Stimulated activated memory B cell treated with anti-CD40 and anti-IgM and Interleukin-4, amounts not matched to agents 10 μg/mL and 1 μg/mL and 100 μg/mL, for 72 hours (primary cell): ENCODE data around the gene HEXIM2.

Source experiments
- ATAC-seq: fragments of 150-1000 bp; cut with Tn5 transposase; 2 replicates; pipeline ENCODE4 v1.10.0; 2021
- H3K27ac Mint-ChIP-seq: one replicate; pipeline ENCODE4 v1.8.0; 2022; ENCODE audit warnings: mild to moderate bottlenecking, mixed read lengths
- H3K27me3 Mint-ChIP-seq: one replicate; pipeline ENCODE4 v1.8.0; 2022; ENCODE audit warnings: mixed read lengths
- H3K36me3 Mint-ChIP-seq: one replicate; pipeline ENCODE4 v1.8.0; 2022; ENCODE audit warnings: mixed read lengths
- H3K4me1 Mint-ChIP-seq: one replicate; pipeline ENCODE4 v1.8.0; 2022; ENCODE audit warnings: mixed read lengths
- H3K4me3 Mint-ChIP-seq: one replicate; pipeline ENCODE4 v1.8.0; 2022; ENCODE audit warnings: mild to moderate bottlenecking, moderate library complexity, mixed read lengths
- H3K9me3 Mint-ChIP-seq: one replicate; pipeline ENCODE4 v1.8.0; 2022; ENCODE audit warnings: mixed read lengths

Gene HEXIM2, protein sequence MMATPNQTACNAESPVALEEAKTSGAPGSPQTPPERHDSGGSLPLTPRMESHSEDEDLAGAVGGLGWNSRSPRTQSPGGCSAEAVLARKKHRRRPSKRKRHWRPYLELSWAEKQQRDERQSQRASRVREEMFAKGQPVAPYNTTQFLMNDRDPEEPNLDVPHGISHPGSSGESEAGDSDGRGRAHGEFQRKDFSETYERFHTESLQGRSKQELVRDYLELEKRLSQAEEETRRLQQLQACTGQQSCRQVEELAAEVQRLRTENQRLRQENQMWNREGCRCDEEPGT

DNA sequence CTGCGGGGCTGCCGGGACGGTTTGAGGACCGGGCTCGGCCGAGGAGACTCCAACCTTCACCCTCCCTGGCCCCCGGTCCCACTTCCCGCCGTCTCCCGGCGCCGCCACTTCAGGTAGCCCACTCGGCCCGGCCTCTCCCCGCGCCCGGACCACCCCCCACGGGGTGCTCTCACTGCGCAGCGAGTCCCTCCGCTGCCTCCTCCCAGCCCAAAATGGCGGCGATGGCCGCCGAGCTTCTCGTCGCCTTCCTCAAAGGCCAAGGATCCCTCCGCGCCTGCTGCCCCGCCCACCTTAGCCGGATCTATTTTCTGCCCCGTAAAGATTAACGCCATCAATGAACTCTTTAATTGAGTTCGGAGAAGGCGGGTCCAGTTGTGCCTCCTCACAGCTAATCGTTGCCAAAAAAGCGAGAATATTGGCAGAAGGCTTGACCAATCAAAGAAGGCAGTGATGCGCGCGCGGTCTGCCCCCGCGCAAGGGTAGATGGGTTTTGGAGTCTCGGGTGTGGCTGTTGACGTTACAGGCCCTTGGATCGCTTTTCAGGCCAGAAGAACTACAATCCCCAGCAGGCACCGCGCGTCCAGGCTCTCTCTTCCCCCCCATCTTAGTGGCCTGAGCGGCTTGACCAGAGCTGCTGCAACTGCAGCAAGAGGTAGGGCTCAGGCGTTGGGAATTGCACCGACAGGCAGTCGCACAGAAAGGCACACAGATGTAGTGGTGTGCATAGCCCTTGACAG is at the start of gene HEXIM2:
TSS of gene HEXIM2 (plus strand) at position 588 of the 737 bp plus-strand sequence. CDS start 919 bp downstream, outside the sequence.
- H3K27ac Mint-ChIP-seq = peak within 1 kb of the TSS; percentile 97
- H3K9me3 Mint-ChIP-seq = no peaks in the 10 kb centered on the region
- peak within 1 kb of the TSS; percentile 99 for H3K4me3 Mint-ChIP-seq
- H3K36me3 Mint-ChIP-seq = peaks cover 10% of the 10 kb centered on the region
- ATAC-seq = peak; percentile 98
- H3K4me1 Mint-ChIP-seq = peaks cover 34% of the 10 kb centered on the region
- no peaks in the 10 kb centered on the region for H3K27me3 Mint-ChIP-seq

DNA sequence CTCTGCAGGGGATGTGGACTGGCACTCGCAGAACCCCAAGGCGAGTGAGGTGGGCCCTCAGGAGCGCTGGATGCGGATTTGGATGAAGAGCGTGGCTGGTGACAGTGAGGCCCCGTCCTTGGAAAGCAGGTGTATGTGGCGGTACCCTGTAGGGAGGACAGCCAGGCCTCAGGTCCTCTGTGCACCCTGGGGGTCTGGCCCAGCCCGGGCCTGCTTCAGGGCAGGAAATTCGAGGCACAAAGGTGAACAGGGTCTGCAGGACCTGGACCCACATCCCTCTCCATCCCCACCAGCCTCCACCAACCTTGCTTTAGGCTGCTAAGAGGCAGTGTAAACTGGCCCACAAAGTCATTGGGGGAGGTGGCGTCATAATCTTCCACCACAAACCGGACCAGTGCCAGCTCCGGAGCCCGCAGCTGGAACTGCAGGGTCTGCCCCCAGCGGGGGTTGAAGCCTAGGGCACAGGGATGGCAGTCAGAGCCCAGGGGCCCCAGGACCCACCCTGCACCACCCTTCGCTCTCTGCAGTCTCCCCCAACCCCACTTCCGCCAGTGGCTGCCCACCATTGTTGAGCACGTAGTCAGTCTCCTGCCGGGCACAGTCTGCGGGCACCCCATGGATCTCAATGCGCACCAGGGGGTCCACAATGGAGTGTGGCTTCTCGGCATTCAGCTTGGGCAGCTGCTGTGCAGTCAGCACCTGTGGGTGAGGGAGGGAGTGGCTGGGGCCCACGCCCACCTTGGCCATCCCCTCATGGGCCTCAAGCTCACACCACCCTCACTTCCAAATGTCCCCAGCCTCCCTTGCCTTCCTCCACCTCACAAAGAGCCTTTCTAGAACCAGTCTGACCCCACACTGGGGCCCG is 48.9 kb upstream of the HEXIM2 start:
- no peak for ATAC-seq
- Mint-ChIP-seq H3K27ac (no peak overlapping the region), H3K27me3 (peaks cover 8% of the 10 kb centered on the region), H3K36me3 (peaks cover 14% of the 10 kb centered on the region), H3K9me3 (no peaks in the 10 kb centered on the region), H3K4me3 (no peak overlapping the region), H3K4me1 (peaks cover 12% of the 10 kb centered on the region)

DNA sequence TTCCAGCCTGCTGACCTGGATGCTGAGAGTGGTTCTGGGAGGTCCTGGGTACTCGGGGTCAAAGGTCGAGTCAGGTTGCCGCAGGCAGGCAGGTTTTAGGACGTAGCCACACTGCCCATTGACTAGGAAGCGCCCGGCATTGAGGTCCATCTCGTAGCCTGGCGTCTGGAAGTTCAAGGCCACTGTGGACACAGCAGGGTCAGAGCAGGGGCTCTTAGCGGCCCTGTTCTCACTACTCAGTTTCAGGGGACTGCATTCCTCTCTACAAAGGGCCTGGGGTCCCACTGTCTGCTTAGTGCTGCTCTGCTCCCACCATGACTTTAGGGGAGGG is 48.3 kb upstream of the HEXIM2 start:
- peaks cover 12% of the 10 kb centered on the region for H3K4me1 Mint-ChIP-seq
- ATAC-seq = no peak

DNA sequence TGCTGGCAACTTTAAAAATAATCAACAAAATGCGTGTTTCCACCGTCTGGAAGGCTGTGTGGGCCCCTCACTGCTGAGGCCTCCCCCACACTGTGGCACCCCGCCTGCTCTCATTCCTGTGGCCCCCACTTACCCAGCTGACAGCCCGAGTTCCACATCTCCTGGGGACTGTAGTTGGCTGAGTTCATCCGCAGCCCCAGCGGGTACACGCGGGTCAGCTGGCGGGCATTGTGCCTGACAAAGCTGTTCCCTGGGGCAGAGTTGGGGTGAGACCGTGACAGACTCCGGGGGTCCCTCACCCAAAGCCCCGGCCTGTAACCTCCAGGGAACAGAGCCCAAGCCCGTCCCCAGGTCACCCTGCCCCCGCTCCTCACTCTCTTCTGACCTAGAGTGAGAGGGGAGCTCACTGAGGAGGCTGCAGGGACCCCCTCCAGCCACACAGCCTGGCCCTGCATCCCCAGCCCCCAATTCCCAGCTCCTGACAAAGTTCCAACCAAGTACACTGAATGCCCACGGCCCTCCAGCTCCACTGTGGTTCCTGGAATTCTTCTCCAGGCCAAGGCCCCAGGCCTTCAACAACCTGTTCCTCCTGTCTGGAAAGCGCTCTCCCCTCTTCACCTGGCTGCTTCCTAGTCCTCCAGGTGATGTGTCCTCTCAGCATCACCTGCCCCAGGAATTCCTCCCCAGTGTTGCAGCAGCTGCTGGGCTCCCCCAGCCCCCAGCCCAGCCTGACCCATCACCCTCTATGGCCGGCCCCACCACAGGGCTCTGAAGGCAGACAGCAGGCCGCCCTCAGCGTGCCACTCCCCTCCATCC is 47.4 kb upstream of the HEXIM2 start:
- Mint-ChIP-seq H3K9me3 (no peaks in the 10 kb centered on the region), H3K36me3 (peaks cover 3% of the 10 kb centered on the region), H3K4me1 (peaks cover 12% of the 10 kb centered on the region), H3K27me3 (peaks cover 8% of the 10 kb centered on the region), H3K4me3 (no peak overlapping the region), H3K27ac (no peak overlapping the region)
- no peak for ATAC-seq

More for the DNA sequence above, 48.3 kb upstream of the HEXIM2 start:
- H3K27me3 Mint-ChIP-seq = peaks cover 8% of the 10 kb centered on the region
- no peak overlapping the region for H3K4me3 Mint-ChIP-seq
- H3K36me3 Mint-ChIP-seq = peaks cover 8% of the 10 kb centered on the region
- H3K9me3 Mint-ChIP-seq = no peaks in the 10 kb centered on the region
- no peak overlapping the region for H3K27ac Mint-ChIP-seq

DNA sequence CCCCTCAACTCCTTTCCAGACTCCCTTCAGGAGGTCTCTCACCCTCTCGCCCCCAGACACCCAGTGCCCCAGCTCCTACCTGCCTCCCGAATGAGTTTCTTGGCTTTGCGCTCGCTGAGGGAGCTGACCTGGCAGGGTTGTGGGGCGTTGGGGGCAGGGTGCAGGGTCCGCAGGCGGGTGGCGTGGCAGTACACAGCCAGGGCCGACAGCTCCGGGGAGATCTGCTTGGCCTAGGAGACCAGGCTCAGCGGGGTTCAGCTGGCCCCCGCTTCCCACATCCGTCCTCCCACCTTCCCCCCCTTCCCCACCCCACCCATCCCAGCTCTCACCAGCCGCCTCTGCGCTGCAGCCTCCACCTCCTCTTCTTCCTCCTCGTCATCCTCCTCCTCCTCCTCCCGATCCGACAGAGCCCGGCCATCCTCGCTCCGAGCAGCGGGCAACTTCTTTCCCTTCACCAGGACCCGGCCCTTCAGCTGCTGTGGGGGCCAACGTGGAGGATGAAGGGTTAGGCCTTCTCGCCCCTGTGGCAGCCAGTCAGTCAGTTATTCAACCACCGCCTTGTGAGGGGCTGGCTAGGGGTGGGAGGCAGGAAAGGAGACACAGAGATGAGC is 46.6 kb upstream of the HEXIM2 start:
- Mint-ChIP-seq H3K9me3 (no peaks in the 10 kb centered on the region), H3K4me3 (no peak overlapping the region), H3K27ac (no peak overlapping the region), H3K36me3 (no peaks in the 10 kb centered on the region), H3K27me3 (peaks cover 8% of the 10 kb centered on the region), H3K4me1 (peaks cover 12% of the 10 kb centered on the region)
- ATAC-seq = no peak

DNA sequence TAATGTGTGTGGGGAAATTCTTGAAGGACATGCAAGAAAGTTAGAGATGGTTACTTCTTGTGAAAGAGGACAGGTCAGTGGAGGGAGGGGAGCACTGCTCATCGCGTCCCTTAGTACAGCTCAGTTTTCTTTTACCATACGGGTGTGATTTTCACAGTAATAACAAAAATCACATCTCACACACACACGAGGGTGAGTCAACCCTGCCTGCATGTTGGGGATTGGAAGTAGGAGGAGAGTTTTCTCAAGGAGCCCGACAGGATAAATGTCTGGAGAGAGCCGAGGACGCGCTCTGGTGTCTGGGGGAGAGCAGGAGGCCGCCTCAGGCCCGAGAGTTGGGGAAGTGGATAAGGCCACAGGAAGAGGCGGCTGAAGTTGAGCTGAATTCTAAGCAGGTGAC is 45.8 kb upstream of the HEXIM2 start:
- Mint-ChIP-seq H3K36me3 (no peaks in the 10 kb centered on the region), H3K27ac (no peak overlapping the region), H3K27me3 (peaks cover 8% of the 10 kb centered on the region), H3K4me3 (no peak overlapping the region), H3K4me1 (peaks cover 12% of the 10 kb centered on the region), H3K9me3 (no peaks in the 10 kb centered on the region)
- ATAC-seq = no peak

DNA sequence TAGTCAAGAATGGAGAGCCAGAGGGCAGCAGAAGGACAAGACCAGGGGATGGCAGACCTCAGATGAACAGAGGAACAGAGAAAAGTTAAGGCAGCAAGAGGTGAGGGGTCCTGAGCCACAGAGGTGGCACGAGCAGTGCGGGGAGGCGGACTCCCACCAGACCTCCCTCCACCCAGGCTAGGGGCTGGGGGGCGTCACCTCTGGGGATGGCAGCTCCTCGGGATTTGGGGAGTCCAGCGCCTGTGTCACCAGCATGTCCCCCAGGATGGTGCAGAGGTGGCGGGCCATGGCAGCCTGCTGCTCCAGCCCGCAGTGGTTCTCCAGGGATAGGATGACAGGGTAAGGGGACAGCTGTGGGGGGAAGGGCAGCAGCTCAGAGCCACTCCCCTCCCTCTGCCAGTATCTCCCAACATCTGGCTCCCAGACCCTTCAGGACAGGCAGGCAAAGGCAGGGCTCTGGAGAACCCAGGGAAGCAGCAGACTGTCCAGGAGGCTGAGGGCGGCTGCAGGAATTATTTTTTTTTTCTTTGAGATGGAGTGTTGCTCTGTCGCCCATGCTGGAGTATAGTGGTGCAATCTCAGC is 45.1 kb upstream of the HEXIM2 start:
- Mint-ChIP-seq H3K36me3 (no peaks in the 10 kb centered on the region), H3K27me3 (peaks cover 13% of the 10 kb centered on the region), H3K9me3 (no peaks in the 10 kb centered on the region), H3K4me3 (no peak overlapping the region), H3K4me1 (peaks cover 9% of the 10 kb centered on the region), H3K27ac (no peak overlapping the region)
- ATAC-seq = no peak

DNA sequence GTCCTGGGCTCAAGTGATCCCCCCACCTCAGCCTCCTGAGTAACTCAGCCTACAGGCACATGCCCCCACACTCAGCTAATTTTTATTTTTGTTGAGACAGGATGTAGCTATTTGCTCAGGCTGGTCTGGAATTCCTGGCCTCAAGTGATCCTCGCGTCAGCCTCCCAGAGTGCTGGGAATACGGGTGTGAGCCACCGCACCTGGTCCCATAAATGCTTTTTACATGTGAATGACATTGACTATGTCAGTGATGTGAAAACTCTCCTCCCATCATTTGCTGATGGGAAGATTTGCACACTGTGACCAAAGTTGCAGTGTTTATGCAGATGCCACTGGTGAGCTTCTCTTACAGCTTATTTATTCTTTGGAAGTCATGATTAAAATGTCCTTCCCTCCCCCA is 44.3 kb upstream of the HEXIM2 start:
- Mint-ChIP-seq H3K4me1 (peaks cover 1% of the 10 kb centered on the region), H3K36me3 (no peaks in the 10 kb centered on the region), H3K4me3 (no peak overlapping the region), H3K27me3 (peaks cover 17% of the 10 kb centered on the region), H3K9me3 (no peaks in the 10 kb centered on the region), H3K27ac (no peak overlapping the region)
- ATAC-seq = no peak

DNA sequence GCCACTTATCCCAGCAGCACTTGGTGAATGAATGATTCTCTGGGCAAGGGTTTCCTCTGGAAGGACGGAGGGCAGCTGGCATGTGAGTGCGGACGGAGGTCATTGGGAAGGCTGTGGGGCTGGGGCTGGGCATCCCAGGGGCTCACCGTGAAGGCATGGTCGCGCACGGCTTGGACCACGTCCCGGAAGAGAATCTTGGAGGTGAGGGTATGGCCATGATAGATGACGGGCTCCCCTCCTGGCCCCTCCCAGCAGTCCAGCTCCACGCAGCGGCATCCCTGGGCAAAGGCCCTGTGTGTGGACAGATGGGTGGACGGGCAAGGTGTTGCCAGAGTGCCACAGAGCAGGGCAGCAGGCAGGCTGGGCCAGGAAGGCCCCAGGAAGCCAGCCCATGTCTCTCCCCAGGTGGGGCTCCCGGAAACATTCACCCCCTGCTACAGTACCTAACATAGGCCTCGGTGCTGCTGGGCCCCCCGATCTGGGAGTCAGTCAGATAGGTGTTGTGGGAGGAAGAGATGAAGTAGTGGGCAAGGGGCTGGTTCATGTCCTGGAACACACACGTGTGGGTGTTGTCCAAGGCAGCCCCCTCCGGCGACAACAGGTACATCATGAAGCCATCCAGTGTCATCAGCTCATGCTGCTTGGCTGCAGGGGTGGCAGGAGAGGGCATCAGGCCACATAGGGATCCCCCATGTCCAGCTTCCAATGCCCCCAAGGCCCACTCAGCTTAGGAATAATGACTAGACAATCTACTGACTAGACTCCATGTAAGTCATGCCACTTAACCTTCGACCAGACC is 43.6 kb upstream of the HEXIM2 start:
- H3K27ac Mint-ChIP-seq = no peak overlapping the region
- H3K36me3 Mint-ChIP-seq = no peaks in the 10 kb centered on the region

DNA sequence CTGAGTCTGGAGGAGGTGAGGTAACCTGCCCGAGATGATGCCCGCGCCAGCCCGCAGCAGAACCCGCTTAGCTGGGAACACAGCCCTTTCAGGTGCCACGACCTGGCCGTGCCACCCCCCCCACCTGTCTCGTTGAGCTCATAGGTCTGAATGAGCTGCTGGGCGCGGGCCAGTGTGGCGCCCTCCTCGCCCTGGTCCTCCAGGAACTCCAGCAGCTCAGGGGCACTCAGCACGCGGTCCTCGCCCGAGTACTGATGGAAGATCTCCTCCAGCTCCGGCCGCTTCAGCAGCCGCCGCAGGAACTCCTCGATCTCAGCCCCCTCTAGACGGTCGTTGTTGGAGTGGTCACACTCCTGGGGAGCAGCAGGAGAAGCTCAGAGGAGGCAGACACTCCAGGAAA is 43.0 kb upstream of the HEXIM2 start:
- no peak for ATAC-seq
- Mint-ChIP-seq H3K4me3 (no peak overlapping the region), H3K27me3 (peaks cover 17% of the 10 kb centered on the region), H3K4me1 (no peaks in the 10 kb centered on the region), H3K36me3 (no peaks in the 10 kb centered on the region), H3K9me3 (no peaks in the 10 kb centered on the region), H3K27ac (no peak overlapping the region)

More for the DNA sequence above, 43.6 kb upstream of the HEXIM2 start:
- no peaks in the 10 kb centered on the region for H3K4me1 Mint-ChIP-seq
- peaks cover 17% of the 10 kb centered on the region for H3K27me3 Mint-ChIP-seq
- H3K9me3 Mint-ChIP-seq = no peaks in the 10 kb centered on the region
- ATAC-seq = no peak
- H3K4me3 Mint-ChIP-seq = no peak overlapping the region

DNA sequence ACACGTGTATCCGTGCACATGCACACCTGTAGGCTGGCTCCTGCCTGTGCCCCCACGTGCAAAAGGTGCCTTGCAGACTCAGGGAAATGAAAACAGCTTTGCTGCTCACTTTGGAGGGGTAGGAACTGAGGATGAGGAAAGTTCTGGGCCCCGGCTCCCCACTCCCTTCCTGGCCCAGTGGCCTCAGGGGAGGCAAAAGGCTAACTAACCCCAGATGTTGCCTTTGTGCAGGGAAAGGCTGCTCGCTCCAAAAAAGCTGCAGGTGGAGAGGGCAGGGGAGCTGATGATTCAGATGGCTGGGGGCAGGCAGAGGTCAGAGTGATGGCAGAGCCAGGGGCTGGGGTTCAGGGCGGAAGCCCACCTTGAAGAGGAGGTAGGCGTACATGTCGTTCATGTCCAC is 41.7 kb upstream of the HEXIM2 start:
- peaks cover 6% of the 10 kb centered on the region for H3K4me1 Mint-ChIP-seq
- H3K36me3 Mint-ChIP-seq = no peaks in the 10 kb centered on the region
- H3K27ac Mint-ChIP-seq = no peak overlapping the region
- ATAC-seq = no peak
- H3K9me3 Mint-ChIP-seq = no peaks in the 10 kb centered on the region
- peaks cover 17% of the 10 kb centered on the region for H3K27me3 Mint-ChIP-seq
- no peak overlapping the region for H3K4me3 Mint-ChIP-seq

DNA sequence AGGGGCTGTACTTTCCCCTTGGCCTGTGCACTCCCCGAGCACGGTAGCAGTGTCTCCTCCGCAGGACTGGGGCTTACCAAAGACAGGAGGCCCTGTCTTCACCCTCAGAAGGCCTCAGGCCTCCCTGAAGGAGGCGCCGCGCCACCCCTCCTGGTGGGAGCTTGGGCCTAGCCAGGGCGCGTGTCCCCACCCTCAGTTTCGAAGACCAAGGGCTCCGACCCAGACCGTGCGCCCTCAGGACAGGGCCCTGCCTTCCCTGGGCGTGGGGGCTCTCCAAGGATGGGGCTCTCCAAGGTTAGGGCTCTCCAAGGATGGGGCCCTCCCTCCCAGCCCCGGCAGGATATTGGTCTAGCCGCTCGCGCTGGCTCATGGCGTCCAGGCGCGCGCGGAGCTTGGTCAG is 41.1 kb upstream of the HEXIM2 start:
- H3K36me3 Mint-ChIP-seq = no peaks in the 10 kb centered on the region
- no peak overlapping the region for H3K4me3 Mint-ChIP-seq
- no peak overlapping the region for H3K27ac Mint-ChIP-seq
- H3K4me1 Mint-ChIP-seq = peaks cover 6% of the 10 kb centered on the region
- H3K9me3 Mint-ChIP-seq = no peaks in the 10 kb centered on the region
- ATAC-seq = peak; percentile 5
- H3K27me3 Mint-ChIP-seq = peaks cover 17% of the 10 kb centered on the region

DNA sequence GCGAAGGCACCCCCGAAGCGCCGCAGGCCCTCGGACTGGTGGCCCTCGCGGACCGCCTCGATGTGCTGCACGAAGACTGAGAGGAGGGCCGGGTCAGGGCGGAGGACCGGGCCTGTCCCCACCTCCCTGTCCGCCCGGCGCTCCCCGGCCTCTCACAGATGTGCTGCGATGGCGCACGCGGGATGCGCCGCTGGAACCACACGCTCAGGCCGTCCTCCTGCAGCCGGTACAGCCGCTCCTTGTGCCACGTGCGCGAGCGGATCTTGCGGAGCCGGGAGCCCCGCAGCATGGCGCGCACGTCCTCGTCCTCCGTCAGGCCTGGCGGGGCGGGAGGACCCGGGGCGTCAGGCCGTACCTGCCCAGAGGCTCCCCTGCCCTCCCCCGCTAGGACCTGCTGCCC is 40.6 kb upstream of the HEXIM2 start:
- Mint-ChIP-seq H3K36me3 (no peaks in the 10 kb centered on the region), H3K4me1 (peaks cover 6% of the 10 kb centered on the region), H3K27me3 (peaks cover 15% of the 10 kb centered on the region), H3K9me3 (no peaks in the 10 kb centered on the region), H3K27ac (no peak overlapping the region), H3K4me3 (no peak overlapping the region)
- ATAC-seq = peak; percentile 6
